GM12878 (cell line): Measurements from ENCODE around the gene MANEAL. TPM values are rescaled to one million over a fixed set of nuclear protein-coding genes. Genes with fewer than 3 reads are reported as not detected.

ENCODE experiments used
- ATAC-seq: fragments of 200-7000 bp; cut with Tn5 transposase; 3 replicates; pipeline ENCODE4 v1.9.1; 2020; ENCODE audit warnings: mild to moderate bottlenecking, moderate library complexity
- Bru-seq: library from RNA; stranded (reverse); fragments of 400-500 nt; gene quantifications from one replicate; lab custom pipeline; 2021; lab: Mats Ljungman, UMichigan
- BruChase-seq, 2 experiments: library from RNA; stranded (reverse); fragments of 400-500 nt; gene quantifications; one replicate each; lab custom pipeline; 2021; lab: Mats Ljungman, UMichigan
- BruUV-seq: library from RNA; stranded (reverse); fragments of 400-500 nt; replicated peaks from 2 replicates; lab custom pipeline; 2021; lab: Mats Ljungman, UMichigan
- CTCF ChIA-PET: fragments of 300-600 bp; sonication (Branson Sonifier 250); formaldehyde crosslinking; extraction: SDS; loops from one replicate; lab custom pipeline; 2021; ENCODE audit warnings: inconsistent platforms; lab: Yijun Ruan, JAX
- POLR2A ChIA-PET: fragments of 350-600 bp; formaldehyde crosslinking; extraction: SDS; loops from one replicate; lab custom pipeline; 2021; ENCODE audit warnings: inconsistent platforms; lab: Charles Lee
- RAD21 ChIA-PET: fragments of 300-600 bp; sonication (Branson Sonifier 250); formaldehyde crosslinking; loops from one replicate; lab custom pipeline; 2023; ENCODE audit warnings: antibody characterized with exemption; ENCODE audit not compliant: unreplicated experiment; lab: Charles Lee
- SMC1A ChIA-PET: fragments of 300-600 bp; sonication (Branson Sonifier 250); formaldehyde crosslinking; loops from one replicate; lab custom pipeline; 2023; ENCODE audit not compliant: unreplicated experiment, uncharacterized antibody; lab: Charles Lee
- DNase-seq: peaks from one replicate; pipeline ENCODE4 v3.0.0-alpha.2; 2011; ENCODE audit warnings: low read depth, low spot score
- FAIRE-seq: peaks from 3 replicates; lab custom pipeline; 2011; peaks lifted over from hg19 to GRCh38; lab: Jason Lieb, UNC
- H2AFZ ChIP-seq: 2 replicates; pipeline ENCODE4 v1.6.0; 2011; ENCODE audit warnings: low read depth, low read length, control low read depth; ENCODE audit not compliant: control insufficient read depth
- H3K27ac ChIP-seq: 2 replicates; pipeline ENCODE4 v1.5.1; 2011; ENCODE audit warnings: control low read depth; ENCODE audit not compliant: control insufficient read depth, insufficient read depth
- H3K27me3 ChIP-seq, 2 experiments: replicated peaks in 1 of 2; 2 replicates each; pipeline versions ENCODE4 v1.6.0 to v1.6.1; 2011; ENCODE audit warnings: low read length in 1 of 2; ENCODE audit not compliant: control insufficient read depth in 2 of 2, insufficient read depth in 2 of 2
- H3K36me3 ChIP-seq, 2 experiments: 2 replicates each; pipeline ENCODE4 v1.5.1; 2011; ENCODE audit warnings: low read length in 1 of 2; ENCODE audit not compliant: control insufficient read depth in 2 of 2, insufficient read depth in 2 of 2
- H3K4me1 ChIP-seq: 2 replicates; pipeline ENCODE4 v1.6.1; 2011; ENCODE audit warnings: mild to moderate bottlenecking, low read length, moderate library complexity, mixed read lengths; ENCODE audit not compliant: control insufficient read depth, insufficient read depth
- H3K4me2 ChIP-seq: 2 replicates; pipeline ENCODE4 v1.6.0; 2011; ENCODE audit warnings: control low read depth; ENCODE audit not compliant: control insufficient read depth, insufficient read depth
- H3K4me3 ChIP-seq: fragments of 200-600 bp; sonication (generic); 2 replicates; pipeline ENCODE4 v1.5.1; 2016
- H3K79me2 ChIP-seq: 2 replicates; pipeline ENCODE4 v1.6.0; 2011; ENCODE audit warnings: low read length; ENCODE audit not compliant: control insufficient read depth, insufficient read depth
- H3K9ac ChIP-seq: 2 replicates; pipeline ENCODE4 v1.8.0; 2011; ENCODE audit warnings: low read length, control low read depth, mixed read lengths; ENCODE audit not compliant: control insufficient read depth, insufficient read depth
- H3K9me3 ChIP-seq: replicated peaks from 3 replicates; pipeline ENCODE4 v1.5.1; 2011; ENCODE audit warnings: mild to moderate bottlenecking, low read length; ENCODE audit not compliant: control insufficient read depth, insufficient read depth
- H4K20me1 ChIP-seq: 2 replicates; pipeline ENCODE4 v1.6.0; 2011; ENCODE audit not compliant: control insufficient read depth, insufficient read depth
- BRCA1 ChIP-seq: IDR thresholded peaks from 2 replicates; pipeline ENCODE4 v1.6.1; 2011; ENCODE audit warnings: low read depth, low read length, improper control_type of control experiment
- DPF2 ChIP-seq: fragments of 450-650 bp; IDR thresholded peaks from 2 replicates; pipeline ENCODE4 v1.6.1; 2017; ENCODE audit warnings: mild to moderate bottlenecking
- KLF5 ChIP-seq: fragments of 450-650 bp; IDR thresholded peaks from 2 replicates; pipeline ENCODE4 v1.6.1; 2014; ENCODE audit warnings: mild to moderate bottlenecking; ENCODE audit not compliant: partially characterized antibody
- NR2F1 ChIP-seq: fragments of 450-650 bp; conservative IDR thresholded peaks from 2 replicates; pipeline ENCODE4 v1.6.1; 2017; ENCODE audit warnings: mild to moderate bottlenecking
- SMARCA5 ChIP-seq: fragments of 450-650 bp; IDR thresholded peaks from 2 replicates; pipeline ENCODE4 v1.6.1; 2017; ENCODE audit warnings: mild to moderate bottlenecking
- SPI1 ChIP-seq: IDR thresholded peaks from 2 replicates; pipeline ENCODE4 v1.6.1; 2011; ENCODE audit warnings: low read depth, mild to moderate bottlenecking, low read length, moderate library complexity, borderline replicate concordance; ENCODE audit not compliant: insufficient read depth
- STAT1 ChIP-seq: fragments of 450-650 bp; conservative IDR thresholded peaks from 2 replicates; pipeline ENCODE4 v1.6.1; 2014; ENCODE audit warnings: antibody characterized with exemption, mild to moderate bottlenecking
- TCF3 ChIP-seq: IDR thresholded peaks from 2 replicates; pipeline ENCODE4 v1.6.1; 2012; ENCODE audit warnings: low read depth, mild to moderate bottlenecking, low read length, borderline replicate concordance; ENCODE audit not compliant: insufficient read depth
- WGBS: methylation state at CpG from one replicate; pipeline ENCODE4 v1.1.6; 2016; ENCODE audit warnings: low lambda C conversion rate; ENCODE audit not compliant: insufficient replicate concordance, insufficient coverage; ENCODE audit errors: missing lambda C conversion rate; 5-methylcytosine and 5-hydroxymethylcytosine counted together
- in situ Hi-C: fragments of 300-500 bp; cut with MboI; formaldehyde crosslinking; loops from 9 replicates; pipeline ENCODE4 v1.14.3; 2018; ENCODE audit warnings: mixed read lengths
- intact Hi-C: fragments of 100-400 bp; cut with micrococcal nuclease; formaldehyde crosslinking; loops from one replicate; pipeline ENCODE4 v1.14.2; 2022; ENCODE audit not compliant: unreplicated experiment
- long read RNA-seq, 2 experiments: library from polyadenylated mRNA; unstranded; transcript quantifications; one replicate each; pipeline ENCODE4 v2.0.0, GENCODE V29; 2019 to 2020
- polyA minus RNA-seq, 3 experiments: library from RNA; depleted of rRNA, polyadenylated mRNA; stranded (reverse); fragments of >200 nt; gene quantifications; 2 replicates each; pipeline ENCODE4 v1.2.3, GENCODE V29; 2011
- polyA plus RNA-seq, 11 experiments: library from polyadenylated mRNA; depleted of rRNA in 4 of 11; unstranded in 6 of 11; stranded (reverse) in 5 of 11; fragments of >200 nt; fragmentation: Nextera tagmentation in 4 of 11; fragmentation: Illumina TruSeq in 1 of 11; extraction: Ambion mirVana in 4 of 11; extraction: Trizol in 1 of 11; gene quantifications; 1 replicate in 1 of 11; 2 replicates in 10 of 11; pipeline versions ENCODE4 v1.2.1 to v1.2.3, GENCODE V29; 2011 to 2016; ENCODE audit warnings: inconsistent platforms in 2 of 11, missing spikeins in 2 of 11, low read depth in 1 of 11
- total RNA-seq, 4 experiments: library from RNA; depleted of rRNA in 3 of 4; stranded (reverse); fragments of >200 nt in 3 of 4; fragmentation: Illumina TruSeq in 1 of 4; extraction: Trizol in 1 of 4; gene quantifications; 2 replicates each; pipeline versions ENCODE4 v1.2.1 to v1.2.3, GENCODE V29; 2013 to 2021
- TF ChIP-seq, protein P1 (sequence below): IDR thresholded peaks from 2 replicates; pipeline ENCODE4 v1.6.1; 2011; ENCODE audit warnings: low read depth, mild to moderate bottlenecking, low read length, moderate library complexity, borderline replicate concordance; ENCODE audit errors: extremely low read depth
- TF ChIP-seq, protein P2 (sequence below): fragments of 450-650 bp; IDR thresholded peaks from 2 replicates; pipeline ENCODE4 v1.6.1; 2017; ENCODE audit warnings: mild to moderate bottlenecking, moderate library complexity
- TF ChIP-seq, protein P3 (sequence below): IDR thresholded peaks from 2 replicates; pipeline ENCODE4 v1.6.1; 2011; ENCODE audit warnings: borderline replicate concordance, low read depth, mild to moderate bottlenecking, moderate library complexity, mixed read lengths, low read length; ENCODE audit not compliant: insufficient read depth; ENCODE audit errors: extremely low read length

MANEAL gene, protein sequence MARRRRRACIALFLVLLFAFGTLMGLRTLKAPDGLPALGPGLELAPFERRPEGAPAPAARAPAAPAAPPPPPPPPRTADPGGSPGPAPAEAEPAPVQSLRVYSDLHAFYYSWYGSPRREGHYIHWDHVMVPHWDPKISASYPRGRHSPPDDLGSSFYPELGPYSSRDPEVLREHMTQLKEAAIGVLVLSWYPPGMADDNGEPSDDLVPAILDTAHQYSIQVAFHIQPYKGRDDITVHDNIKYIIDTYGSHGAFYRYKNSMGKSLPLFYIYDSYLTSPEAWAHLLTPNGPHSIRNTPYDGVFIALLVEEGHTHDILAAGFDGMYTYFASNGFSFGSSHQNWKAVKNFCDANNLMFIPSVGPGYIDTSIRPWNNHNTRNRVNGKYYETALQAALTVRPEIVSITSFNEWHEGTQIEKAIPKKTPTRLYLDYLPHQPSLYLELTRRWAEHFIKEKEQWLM
- total RNA-seq (2013; cell fraction: nucleolus; rRNA removed), result 7.3 and 7.5 TPM in 2 replicates
- total RNA-seq (2014; rRNA removed) (11.0 and 11.1 TPM in 2 replicates), total RNA-seq (2014; rRNA removed; fragmentation: Illumina TruSeq; extraction: Trizol) (6.2 and 6.5 TPM in 2 replicates), total RNA-seq (2021) (8.6 and 9.2 TPM in 2 replicates), polyA plus RNA-seq (2011; rRNA removed) (2.9 and 4.9 TPM in 2 replicates), polyA plus RNA-seq (2014; fragmentation: Illumina TruSeq; extraction: Trizol) (4.7 and 6.5 TPM in 2 replicates), polyA plus RNA-seq (2014; fragmentation: Nextera tagmentation; extraction: Ambion mirVana) (1 to 10 TPM; 3.7 to 4.2 TPM), polyA plus RNA-seq (2014; rRNA removed) (8.8 and 9.0 TPM in 2 replicates), polyA plus RNA-seq (2016; fragmentation: Nextera tagmentation; extraction: Ambion mirVana) (1 to 10 TPM in 1 of 2 experiments, under 1 TPM in 1; 0.83 to 1.0 TPM), polyA minus RNA-seq (2011; rRNA and poly(A)+ RNA removed) (4.2 and 5.8 TPM in 2 replicates), Bru-seq, nascent RNA (percentile 35 among the genes with signal in this experiment), BruChase-seq, experiment 1, labeled RNA remaining after a 6-hour chase (percentile 40 among the genes with signal in this experiment), BruChase-seq, experiment 2, labeled RNA remaining after a 2-hour chase (percentile 39 among the genes with signal in this experiment)
- polyA plus RNA-seq (2011; ENCODE audit: low read depth), result 3.9 TPM
- 6.2 and 6.3 TPM in 2 replicates for polyA plus RNA-seq (2011; cell fraction: cytosol; rRNA removed)
- 2.5 and 3.7 TPM in 2 replicates for polyA plus RNA-seq (2011; cell fraction: nucleus; rRNA removed)
- polyA plus RNA-seq (2012), result 3.5 and 4.2 TPM in 2 replicates
- 2.1 and 2.8 TPM in 2 replicates for polyA minus RNA-seq (2011; cell fraction: cytosol; rRNA and poly(A)+ RNA removed)
- 0.85 and 2.4 TPM in 2 replicates for polyA minus RNA-seq (2011; cell fraction: nucleus; rRNA and poly(A)+ RNA removed)
- long read RNA-seq, experiment 1, partial matches to known transcripts, result 1 of 1 reads
- long read RNA-seq, experiment 1, other reads (novel, unspliced or antisense), result 0 of 1 reads
- long read RNA-seq, experiment 2, partial matches to known transcripts, result 5 of 5 reads
- long read RNA-seq, experiment 2, other reads (novel, unspliced or antisense), result 0 of 5 reads

DNA sequence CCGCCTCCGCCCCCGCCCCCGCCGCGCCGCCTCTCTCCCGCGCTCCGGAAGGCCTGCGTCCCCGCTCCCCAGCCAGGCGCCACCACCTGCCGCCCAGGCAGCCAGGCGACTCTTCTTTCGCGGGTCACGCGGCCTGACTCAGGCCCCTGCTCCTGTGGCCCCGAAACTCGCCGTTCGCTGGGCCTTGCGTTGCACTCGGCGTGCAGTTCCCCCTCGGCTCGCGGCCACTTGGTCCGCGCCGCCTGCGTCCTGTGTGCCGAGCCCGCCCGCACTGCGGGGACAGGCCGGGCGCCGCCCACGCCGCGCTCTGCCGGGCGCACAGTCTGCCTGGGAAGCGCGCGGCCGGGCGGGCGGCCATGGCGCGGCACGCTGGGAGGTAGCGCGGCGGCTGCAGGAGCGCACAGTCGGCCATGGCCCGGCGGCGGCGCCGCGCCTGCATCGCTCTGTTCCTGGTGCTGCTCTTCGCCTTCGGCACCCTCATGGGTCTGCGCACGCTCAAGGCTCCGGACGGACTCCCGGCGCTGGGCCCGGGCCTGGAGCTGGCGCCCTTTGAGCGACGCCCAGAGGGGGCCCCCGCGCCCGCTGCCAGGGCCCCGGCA lies at the start of gene MANEAL:
Gene MANEAL (plus strand): TSS at position 75 of the 599 bp plus-strand sequence. CDS start 336 bp downstream, at position 411.
- H3K9me3 ChIP-seq, result no peaks in the 10 kb centered on the region
- no peaks in the 10 kb centered on the region for H4K20me1 ChIP-seq
- no peaks in the 10 kb centered on the region; a peak in 1 of 4 replicates for H3K27me3 ChIP-seq
- H3K9ac ChIP-seq, result peak within 1 kb of the TSS; percentile 56; the same call in 1 of the 2 replicates
- RAD21 ChIA-PET, result interaction anchor here (1.3 to 1.4 kb wide), 2 partner anchors 14 to 66 kb away, joined by 4 read pairs; partner anchors contain the start of genes C1orf122, MTF1 and YRDC
- WGBS, result 2% methylated on average over 45 of the region's 82 CpGs
- no peaks in the 10 kb centered on the region; the same call in 1 of the 2 replicates for H3K79me2 ChIP-seq
- H2AFZ ChIP-seq, result peak within 1 kb of the TSS; percentile 84
- FAIRE-seq (no peak), DNase-seq (no peak), ATAC-seq (peak; percentile 87)
- H3K4me2 ChIP-seq, result peak within 1 kb of the TSS; percentile 85
- SMC1A ChIA-PET, result interaction anchor here (0.7 kb wide), 1 partner anchor 16 kb away, joined by 4 read pairs; no protein-coding TSS in a partner anchor
- intact Hi-C loops, result no loop called here
- POLR2A ChIA-PET, result no interaction called here
- no TSS peak for BruUV-seq
- peaks cover 17% of the 10 kb centered on the region for H3K4me1 ChIP-seq
- in situ Hi-C loops, result no loop called here
- no peaks in the 10 kb centered on the region for H3K36me3 ChIP-seq
- H3K27ac ChIP-seq, result no peak within 1 kb of the TSS
- peak within 1 kb of the TSS; percentile 68 for H3K4me3 ChIP-seq
- CTCF ChIA-PET, result interaction anchor here (0.7 to 1.1 kb wide), 3 partner anchors 57 to 112 kb away, joined by 4 read pairs; no protein-coding TSS in a partner anchor
- TF ChIP-seq TCF3, result peak; percentile 53; the same call in 1 of the 2 replicates
- TF ChIP-seq, protein P1, sequence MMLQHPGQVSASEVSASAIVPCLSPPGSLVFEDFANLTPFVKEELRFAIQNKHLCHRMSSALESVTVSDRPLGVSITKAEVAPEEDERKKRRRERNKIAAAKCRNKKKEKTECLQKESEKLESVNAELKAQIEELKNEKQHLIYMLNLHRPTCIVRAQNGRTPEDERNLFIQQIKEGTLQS, result no peak
- TF ChIP-seq SPI1, result 0 out of 2 replicates have a peak, but pooled peaks have one; percentile 3
- TF ChIP-seq DPF2, result peak; percentile 73
- TF ChIP-seq BRCA1, result no peak
- peak; percentile 74 for TF ChIP-seq NR2F1
- peak; percentile 75 for TF ChIP-seq KLF5
- 0 out of 2 replicates have a peak, but pooled peaks have one; percentile 67 for TF ChIP-seq SMARCA5
- TF ChIP-seq STAT1, result 0 out of 2 replicates have a peak, but pooled peaks have one; percentile 31
- TF ChIP-seq, protein P2, sequence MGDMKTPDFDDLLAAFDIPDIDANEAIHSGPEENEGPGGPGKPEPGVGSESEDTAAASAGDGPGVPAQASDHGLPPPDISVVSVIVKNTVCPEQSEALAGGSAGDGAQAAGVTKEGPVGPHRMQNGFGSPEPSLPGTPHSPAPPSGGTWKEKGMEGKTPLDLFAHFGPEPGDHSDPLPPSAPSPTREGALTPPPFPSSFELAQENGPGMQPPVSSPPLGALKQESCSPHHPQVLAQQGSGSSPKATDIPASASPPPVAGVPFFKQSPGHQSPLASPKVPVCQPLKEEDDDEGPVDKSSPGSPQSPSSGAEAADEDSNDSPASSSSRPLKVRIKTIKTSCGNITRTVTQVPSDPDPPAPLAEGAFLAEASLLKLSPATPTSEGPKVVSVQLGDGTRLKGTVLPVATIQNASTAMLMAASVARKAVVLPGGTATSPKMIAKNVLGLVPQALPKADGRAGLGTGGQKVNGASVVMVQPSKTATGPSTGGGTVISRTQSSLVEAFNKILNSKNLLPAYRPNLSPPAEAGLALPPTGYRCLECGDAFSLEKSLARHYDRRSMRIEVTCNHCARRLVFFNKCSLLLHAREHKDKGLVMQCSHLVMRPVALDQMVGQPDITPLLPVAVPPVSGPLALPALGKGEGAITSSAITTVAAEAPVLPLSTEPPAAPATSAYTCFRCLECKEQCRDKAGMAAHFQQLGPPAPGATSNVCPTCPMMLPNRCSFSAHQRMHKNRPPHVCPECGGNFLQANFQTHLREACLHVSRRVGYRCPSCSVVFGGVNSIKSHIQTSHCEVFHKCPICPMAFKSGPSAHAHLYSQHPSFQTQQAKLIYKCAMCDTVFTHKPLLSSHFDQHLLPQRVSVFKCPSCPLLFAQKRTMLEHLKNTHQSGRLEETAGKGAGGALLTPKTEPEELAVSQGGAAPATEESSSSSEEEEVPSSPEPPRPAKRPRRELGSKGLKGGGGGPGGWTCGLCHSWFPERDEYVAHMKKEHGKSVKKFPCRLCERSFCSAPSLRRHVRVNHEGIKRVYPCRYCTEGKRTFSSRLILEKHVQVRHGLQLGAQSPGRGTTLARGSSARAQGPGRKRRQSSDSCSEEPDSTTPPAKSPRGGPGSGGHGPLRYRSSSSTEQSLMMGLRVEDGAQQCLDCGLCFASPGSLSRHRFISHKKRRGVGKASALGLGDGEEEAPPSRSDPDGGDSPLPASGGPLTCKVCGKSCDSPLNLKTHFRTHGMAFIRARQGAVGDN, result peak; percentile 41; the same call in 1 of the 2 replicates
- TF ChIP-seq, protein P3, sequence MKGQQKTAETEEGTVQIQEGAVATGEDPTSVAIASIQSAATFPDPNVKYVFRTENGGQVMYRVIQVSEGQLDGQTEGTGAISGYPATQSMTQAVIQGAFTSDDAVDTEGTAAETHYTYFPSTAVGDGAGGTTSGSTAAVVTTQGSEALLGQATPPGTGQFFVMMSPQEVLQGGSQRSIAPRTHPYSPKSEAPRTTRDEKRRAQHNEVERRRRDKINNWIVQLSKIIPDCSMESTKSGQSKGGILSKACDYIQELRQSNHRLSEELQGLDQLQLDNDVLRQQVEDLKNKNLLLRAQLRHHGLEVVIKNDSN, result peak; percentile 33
